Measurements from ENCODE around the gene MAP3K4. TPM values are rescaled to one million over a fixed set of nuclear protein-coding genes. Genes with fewer than 3 reads are reported as not detected.
A peak's percentile ranks its signal among the peaks of the same experiment; 100 is the strongest.

MAP3K4 gene
- total RNA-seq, 1 donor: 31.1 TPM

DNA sequence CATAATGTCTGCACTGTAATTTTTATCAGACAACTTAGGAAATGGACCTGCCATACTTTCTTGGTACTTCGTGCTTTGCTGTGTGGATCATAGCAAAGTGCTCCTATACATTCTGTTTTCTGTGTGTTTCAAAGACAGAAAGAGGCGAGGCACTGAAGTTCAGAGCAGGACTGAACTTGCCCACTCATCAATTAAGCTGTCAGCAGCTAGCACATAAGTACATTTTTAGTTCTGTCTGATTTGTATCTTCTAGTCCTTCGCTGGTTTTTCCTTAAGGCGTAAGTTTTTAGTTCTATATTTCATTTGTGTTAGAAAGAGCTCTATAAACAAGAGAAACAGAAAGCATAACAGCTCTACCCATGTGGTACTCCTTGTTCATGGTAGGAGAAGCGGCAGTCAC, 42.1 kb downstream of the MAP3K4 start:
- Histone ChIP-seq H3K4me2 (ENCODE audit: insufficient read depth, low read length) (peak overlapping the region; percentile 50), H2AFZ (ENCODE audit: low read length) (peak overlapping the region; percentile 36), H3K4me3 (ENCODE audit: insufficient read depth, low read length) (no peak overlapping the region), H4K20me1 (ENCODE audit: insufficient read depth, low read length) (no peaks in the 10 kb centered on the region), H3K36me3 (ENCODE audit: insufficient read depth, low read length) (peaks cover 4% of the 10 kb centered on the region), H3K4me1 (ENCODE audit: insufficient read depth, low read length) (peaks cover 48% of the 10 kb centered on the region), H3K27ac (ENCODE audit: low read depth, low read length) (peak overlapping the region; percentile 15), H3K79me2 (ENCODE audit: insufficient read depth, low read length) (peaks cover 41% of the 10 kb centered on the region), H3K27me3 (ENCODE audit: insufficient read depth, low read length) (no peaks in the 10 kb centered on the region), H3K9me3 (ENCODE audit: low read depth, low read length) (no peaks in the 10 kb centered on the region)
- TF ChIP-seq, protein P1, sequence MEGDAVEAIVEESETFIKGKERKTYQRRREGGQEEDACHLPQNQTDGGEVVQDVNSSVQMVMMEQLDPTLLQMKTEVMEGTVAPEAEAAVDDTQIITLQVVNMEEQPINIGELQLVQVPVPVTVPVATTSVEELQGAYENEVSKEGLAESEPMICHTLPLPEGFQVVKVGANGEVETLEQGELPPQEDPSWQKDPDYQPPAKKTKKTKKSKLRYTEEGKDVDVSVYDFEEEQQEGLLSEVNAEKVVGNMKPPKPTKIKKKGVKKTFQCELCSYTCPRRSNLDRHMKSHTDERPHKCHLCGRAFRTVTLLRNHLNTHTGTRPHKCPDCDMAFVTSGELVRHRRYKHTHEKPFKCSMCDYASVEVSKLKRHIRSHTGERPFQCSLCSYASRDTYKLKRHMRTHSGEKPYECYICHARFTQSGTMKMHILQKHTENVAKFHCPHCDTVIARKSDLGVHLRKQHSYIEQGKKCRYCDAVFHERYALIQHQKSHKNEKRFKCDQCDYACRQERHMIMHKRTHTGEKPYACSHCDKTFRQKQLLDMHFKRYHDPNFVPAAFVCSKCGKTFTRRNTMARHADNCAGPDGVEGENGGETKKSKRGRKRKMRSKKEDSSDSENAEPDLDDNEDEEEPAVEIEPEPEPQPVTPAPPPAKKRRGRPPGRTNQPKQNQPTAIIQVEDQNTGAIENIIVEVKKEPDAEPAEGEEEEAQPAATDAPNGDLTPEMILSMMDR (IDR thresholded peaks at IDR 0.05; ENCODE audit: extremely low read depth, low read depth, low read length): no peak
- DNase-seq (ENCODE audit: insufficient read length, low spot score, missing footprints): no peak

DNA sequence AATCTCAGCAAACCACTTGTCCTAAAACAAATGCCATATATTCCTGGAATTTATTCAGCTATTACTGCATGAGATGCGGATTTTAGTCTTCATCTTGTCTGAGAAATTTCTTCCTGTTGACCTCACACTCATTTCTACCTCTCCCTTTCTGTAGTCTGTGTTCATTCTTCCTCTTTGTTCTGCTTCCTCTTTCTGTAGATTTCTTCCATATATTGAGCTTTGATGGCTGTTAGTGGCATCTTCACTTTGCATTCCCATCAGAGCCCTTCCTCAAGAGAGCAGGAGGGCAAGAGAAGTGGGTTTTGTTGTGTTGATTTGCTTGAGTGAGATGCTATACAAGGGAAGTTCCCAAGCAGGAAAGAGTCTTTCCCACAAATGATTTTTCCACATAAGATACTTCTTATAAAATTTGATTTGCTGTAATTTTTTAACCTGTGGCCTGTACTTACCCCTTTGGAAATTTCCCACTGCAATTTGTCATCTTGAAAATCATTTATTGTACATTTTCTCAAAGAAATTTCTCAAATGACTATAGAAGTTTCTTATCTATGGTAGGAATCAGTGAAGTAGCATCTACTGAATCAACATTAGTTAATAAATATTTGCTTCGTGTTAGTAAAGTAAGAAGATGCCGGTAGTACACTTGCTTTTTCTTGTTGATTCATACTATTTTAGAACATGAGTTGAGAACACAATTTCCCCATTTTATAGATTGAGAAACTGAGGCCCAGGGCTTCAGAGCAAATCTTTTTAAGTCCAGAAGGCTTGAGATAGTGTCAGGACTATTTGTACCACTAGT, 43.8 kb downstream of the MAP3K4 start:
- Histone ChIP-seq H2AFZ (ENCODE audit: low read length) (no peak overlapping the region), H3K9me3 (ENCODE audit: low read depth, low read length) (no peaks in the 10 kb centered on the region), H3K36me3 (ENCODE audit: insufficient read depth, low read length) (peaks cover 4% of the 10 kb centered on the region), H3K27ac (ENCODE audit: low read depth, low read length) (no peak overlapping the region), H3K4me2 (ENCODE audit: insufficient read depth, low read length) (no peak overlapping the region), H3K4me1 (ENCODE audit: insufficient read depth, low read length) (peaks cover 37% of the 10 kb centered on the region), H3K79me2 (ENCODE audit: insufficient read depth, low read length) (peaks cover 35% of the 10 kb centered on the region), H3K4me3 (ENCODE audit: insufficient read depth, low read length) (no peak overlapping the region), H3K27me3 (ENCODE audit: insufficient read depth, low read length) (no peaks in the 10 kb centered on the region), H4K20me1 (ENCODE audit: insufficient read depth, low read length) (no peaks in the 10 kb centered on the region)
- TF ChIP-seq, protein P1 (IDR thresholded peaks at IDR 0.05; ENCODE audit: extremely low read depth, low read depth, low read length): no peak
- no peak for DNase-seq (ENCODE audit: insufficient read length, low spot score, missing footprints)

- Histone ChIP-seq H3K4me3 (ENCODE audit: insufficient read depth, low read length) (no peak overlapping the region), H3K36me3 (ENCODE audit: insufficient read depth, low read length) (peaks cover 8% of the 10 kb centered on the region), H3K27me3 (ENCODE audit: insufficient read depth, low read length) (no peaks in the 10 kb centered on the region), H3K79me2 (ENCODE audit: insufficient read depth, low read length) (peaks cover 34% of the 10 kb centered on the region), H3K9me3 (ENCODE audit: low read depth, low read length) (no peaks in the 10 kb centered on the region), H2AFZ (ENCODE audit: low read length) (no peak overlapping the region), H3K4me2 (ENCODE audit: insufficient read depth, low read length) (no peak overlapping the region), H3K27ac (ENCODE audit: low read depth, low read length) (no peak overlapping the region), H4K20me1 (ENCODE audit: insufficient read depth, low read length) (no peaks in the 10 kb centered on the region), H3K4me1 (ENCODE audit: insufficient read depth, low read length) (peaks cover 35% of the 10 kb centered on the region)
- DNase-seq (ENCODE audit: insufficient read length, low spot score, missing footprints): no peak
- TF ChIP-seq, protein P1 (IDR thresholded peaks at IDR 0.05; ENCODE audit: extremely low read depth, low read depth, low read length): no peak
Observed at GRCh38 chr6:161035981-161036263, 44.4 kb downstream of the MAP3K4 start.

DNA sequence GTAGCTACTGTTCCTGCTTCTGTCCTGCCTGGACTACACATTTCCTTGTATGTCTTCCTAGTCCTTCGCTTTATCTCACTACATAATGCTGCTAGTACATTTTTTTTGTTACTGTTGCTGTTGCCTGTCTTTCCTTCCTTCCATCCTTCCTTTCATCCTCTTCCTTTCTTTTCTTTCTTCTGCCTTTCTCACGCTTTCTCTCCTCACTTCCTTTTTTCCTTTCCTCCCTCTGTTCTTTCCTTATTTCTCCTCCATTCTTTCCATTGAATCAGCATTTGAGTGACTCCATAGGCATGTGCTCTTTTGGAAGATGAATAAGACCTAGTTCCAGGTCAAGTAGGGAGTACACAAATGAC, 46.3 kb downstream of the MAP3K4 start:
- H3K4me2 ChIP-seq (ENCODE audit: insufficient read depth, low read length): peak overlapping the region; percentile 43
- DNase-seq (ENCODE audit: insufficient read length, low spot score, missing footprints): no peak
- peaks cover 25% of the 10 kb centered on the region for H3K79me2 ChIP-seq (ENCODE audit: insufficient read depth, low read length)
- no peaks in the 10 kb centered on the region for H3K27me3 ChIP-seq (ENCODE audit: insufficient read depth, low read length)
- TF ChIP-seq, protein P1 (IDR thresholded peaks at IDR 0.05; ENCODE audit: extremely low read depth, low read depth, low read length): no peak
- no peak overlapping the region for H2AFZ ChIP-seq (ENCODE audit: low read length)
- peak overlapping the region; percentile 93 for H3K27ac ChIP-seq (ENCODE audit: low read depth, low read length)
- no peaks in the 10 kb centered on the region for H3K9me3 ChIP-seq (ENCODE audit: low read depth, low read length)
- H3K36me3 ChIP-seq (ENCODE audit: insufficient read depth, low read length): peaks cover 18% of the 10 kb centered on the region
- H3K4me3 ChIP-seq (ENCODE audit: insufficient read depth, low read length): no peak overlapping the region
- no peaks in the 10 kb centered on the region for H4K20me1 ChIP-seq (ENCODE audit: insufficient read depth, low read length)
- H3K4me1 ChIP-seq (ENCODE audit: insufficient read depth, low read length): peaks cover 19% of the 10 kb centered on the region

All from osteoblast (primary cell).